SU-DHL-6 (cell line): ENCODE measurements around the gene ALDH1A1.

Experiments used
- H2AFZ ChIP-seq: fragments of 200-600 bp; sonication (generic); 2 replicates; pipeline ENCODE4 v1.6.1; 2014; ENCODE audit warnings: low read depth, mild to moderate bottlenecking, moderate library complexity, mixed read lengths, antibody characterized with exemption, low read length; ENCODE audit not compliant: severe bottlenecking
- H3F3A ChIP-seq: fragments of 200-600 bp; shearing (Covaris generic); 2 replicates; pipeline ENCODE4 v1.6.0; 2016; ENCODE audit warnings: antibody characterized with exemption, mild to moderate bottlenecking; ENCODE audit not compliant: insufficient read depth
- H3K27ac ChIP-seq: fragments of 200-600 bp; sonication (generic); 2 replicates; pipeline ENCODE4 v1.5.1; 2016; ENCODE audit warnings: low read depth, mild to moderate bottlenecking, low read length, moderate library complexity, mixed read lengths
- H3K27me3 ChIP-seq: fragments of 200-600 bp; sonication (generic), shearing (Covaris generic); 2 replicates; pipeline ENCODE4 v1.6.0; 2014; ENCODE audit warnings: mild to moderate bottlenecking, low read length
- H3K36me3 ChIP-seq: fragments of 200-600 bp; sonication (generic); 2 replicates; pipeline ENCODE4 v1.6.1; 2014; ENCODE audit warnings: mild to moderate bottlenecking, low read length, mixed read lengths
- H3K4me2 ChIP-seq: fragments of 300-600, 200-600 bp; shearing (Covaris generic), sonication (generic); 2 replicates; pipeline ENCODE4 v1.6.0; 2014; ENCODE audit warnings: low read length, low read depth, mild to moderate bottlenecking; ENCODE audit not compliant: poor library complexity, severe bottlenecking
- H3K4me3 ChIP-seq: fragments of 200-600 bp; sonication (generic); 2 replicates; pipeline ENCODE4 v1.5.1; 2014; ENCODE audit warnings: antibody characterized with exemption, low read length, mild to moderate bottlenecking, mixed read lengths; ENCODE audit not compliant: insufficient read depth, poor library complexity, severe bottlenecking
- H3K79me2 ChIP-seq: fragments of 200-600 bp; sonication (generic); 2 replicates; pipeline ENCODE4 v1.6.1; 2014; ENCODE audit warnings: mild to moderate bottlenecking, low read length, moderate library complexity; ENCODE audit not compliant: insufficient read depth
- H3K9ac ChIP-seq: fragments of 200-600 bp; sonication (generic); 2 replicates; pipeline ENCODE4 v1.7.0; 2014; ENCODE audit warnings: mild to moderate bottlenecking, low read length
- H3K9me2 ChIP-seq: fragments of 200-600 bp; sonication (generic); replicated peaks from 2 replicates; pipeline ENCODE4 v1.6.1; 2014; ENCODE audit warnings: low read length; ENCODE audit not compliant: insufficient read depth
- H3K9me3 ChIP-seq: fragments of 200-600 bp; sonication (generic); 2 replicates; pipeline ENCODE4 v1.6.1; 2014; ENCODE audit warnings: low read length, mixed read lengths; ENCODE audit not compliant: insufficient read depth
- H4K20me1 ChIP-seq: fragments of 200-600 bp; sonication (generic); 2 replicates; pipeline ENCODE4 v1.6.1; 2014; ENCODE audit warnings: low read depth, mild to moderate bottlenecking, antibody characterized with exemption, low read length, moderate library complexity, mixed read lengths
- CTCF ChIP-seq: fragments of 200-600 bp; sonication (generic); IDR thresholded peaks from one replicate; pipeline ENCODE4 v1.5.1; 2017; ENCODE audit warnings: antibody characterized with exemption, mild to moderate bottlenecking, low read length, moderate library complexity; ENCODE audit not compliant: insufficient read depth, poor library complexity, severe bottlenecking
- EZH2phosphoT487 ChIP-seq: fragments of 200-600 bp; sonication (generic), shearing (Covaris generic); conservative IDR thresholded peaks from 2 replicates; pipeline ENCODE4 v1.6.1; 2018; ENCODE audit warnings: mild to moderate bottlenecking, antibody characterized with exemption, low read length, moderate library complexity, mixed read lengths

ALDH1A1 gene

GRCh38 chr9:72952914-72953313 is at the start of gene ALDH1A1:
Gene ALDH1A1 (minus strand): TSS chr9:72953053. CDS start chr9:72953000, 53 bp downstream.
- TF ChIP-seq EZH2phosphoT487 (no peak), CTCF (no peak)
- no peaks in the 10 kb centered on the region for H3K9me2 ChIP-seq
- H3K27ac ChIP-seq, result no peak within 1 kb of the TSS
- H3K36me3 ChIP-seq, result no peaks in the 10 kb centered on the region
- H2AFZ ChIP-seq, result no peak within 1 kb of the TSS
- H3F3A ChIP-seq, result no peaks in the 10 kb centered on the region
- H4K20me1 ChIP-seq, result no peaks in the 10 kb centered on the region
- H3K9me3 ChIP-seq, result no peaks in the 10 kb centered on the region
- H3K4me3 ChIP-seq, result no peak within 1 kb of the TSS
- H3K27me3 ChIP-seq, result no peaks in the 10 kb centered on the region
- no peak within 1 kb of the TSS for H3K9ac ChIP-seq
- no peak within 1 kb of the TSS for H3K4me2 ChIP-seq
- no peaks in the 10 kb centered on the region for H3K79me2 ChIP-seq

- H3F3A ChIP-seq, result no peaks in the 10 kb centered on the region
These were observed 49.0 kb upstream of the ALDH1A1 start for GRCh38 chr9:73001860-73002259.

GRCh38 chr9:72998363-72998762 is 45.5 kb upstream of the ALDH1A1 start:
- H3K27me3 ChIP-seq, result no peaks in the 10 kb centered on the region
- no peaks in the 10 kb centered on the region for H3F3A ChIP-seq
- H4K20me1 ChIP-seq, result no peaks in the 10 kb centered on the region
- H3K9me3 ChIP-seq, result no peaks in the 10 kb centered on the region
- H3K9me2 ChIP-seq, result no peaks in the 10 kb centered on the region
- no peak overlapping the region for H3K9ac ChIP-seq
- H3K27ac ChIP-seq, result no peak overlapping the region
- TF ChIP-seq CTCF (no peak), EZH2phosphoT487 (no peak)
- no peak overlapping the region for H2AFZ ChIP-seq
- H3K4me3 ChIP-seq, result no peak overlapping the region
- H3K36me3 ChIP-seq, result no peaks in the 10 kb centered on the region
- H3K4me2 ChIP-seq, result no peak overlapping the region
- no peaks in the 10 kb centered on the region for H3K79me2 ChIP-seq

More at GRCh38 chr9:73001860-73002259, 49.0 kb upstream of the ALDH1A1 start:
- H3K4me3 ChIP-seq, result no peak overlapping the region
- no peak overlapping the region for H3K4me2 ChIP-seq
- no peak overlapping the region for H3K9ac ChIP-seq
- H3K9me3 ChIP-seq, result no peaks in the 10 kb centered on the region
- no peaks in the 10 kb centered on the region for H3K79me2 ChIP-seq
- H3K27me3 ChIP-seq, result no peaks in the 10 kb centered on the region
- no peak overlapping the region for H2AFZ ChIP-seq
- no peaks in the 10 kb centered on the region for H3K36me3 ChIP-seq
- no peak overlapping the region for H3K27ac ChIP-seq
- no peaks in the 10 kb centered on the region for H4K20me1 ChIP-seq
- TF ChIP-seq EZH2phosphoT487 (no peak), CTCF (no peak)
- no peaks in the 10 kb centered on the region for H3K9me2 ChIP-seq
